ENCODE measurements around the gene CTDSPL2.
"Not testable (repeated sequence)": the region's sequence is repeated elsewhere in the genome, so short reads cannot be mapped to it uniquely, and the experiment has no call there.

Gene CTDSPL2

GRCh38 chr15:44485880-44486279 is 58.5 kb downstream of the CTDSPL2 start:
- no peak for DNase-seq (ENCODE audit: low read depth in 3 of 3)

GRCh38 chr15:44489464-44489863 is 62.0 kb downstream of the CTDSPL2 start:
- no peak for DNase-seq (ENCODE audit: low read depth in 3 of 3)

- no peak for DNase-seq (ENCODE audit: low read depth in 3 of 3)
Measured at GRCh38 chr15:44490622-44491021, 63.2 kb downstream of the CTDSPL2 start.

GRCh38 chr15:44492040-44492439 is 64.6 kb downstream of the CTDSPL2 start:
- no peak for DNase-seq (ENCODE audit: low read depth in 3 of 3)

GRCh38 chr15:44492672-44493071 is 65.2 kb downstream of the CTDSPL2 start:
- DNase-seq (ENCODE audit: low read depth in 3 of 3) = no peak

- no peak for DNase-seq (ENCODE audit: low read depth in 3 of 3)
Measured at GRCh38 chr15:44495562-44495961, 68.1 kb downstream of the CTDSPL2 start.

GRCh38 chr15:44500555-44500954 is 73.1 kb downstream of the CTDSPL2 start:
- no peak for DNase-seq (ENCODE audit: low read depth in 3 of 3)

GRCh38 chr15:44501768-44502366 is 74.4 kb downstream of the CTDSPL2 start:
- DNase-seq (ENCODE audit: low read depth in 3 of 3) = no peak

GRCh38 chr15:44516436-44516835 is 89.0 kb downstream of the CTDSPL2 start:
- DNase-seq (ENCODE audit: low read depth in 3 of 3) = no peak

GRCh38 chr15:44519537-44519936 is 92.1 kb downstream of the CTDSPL2 start:
- DNase-seq (ENCODE audit: low read depth in 3 of 3) = no peak

- no peak for DNase-seq (ENCODE audit: low read depth in 3 of 3)
Measured at GRCh38 chr15:44525018-44525417, 97.6 kb downstream of the CTDSPL2 start.

GRCh38 chr15:44527241-44527640 is 99.8 kb downstream of the CTDSPL2 start:
- no peak for DNase-seq (ENCODE audit: low read depth in 3 of 3)

GRCh38 chr15:44529864-44530604 is 102.6 kb downstream of the CTDSPL2 start:
- DNase-seq (ENCODE audit: low read depth in 3 of 3) = no peak

- no peak for DNase-seq (ENCODE audit: low read depth in 3 of 3)
Measured at GRCh38 chr15:44530653-44531052, 103.2 kb downstream of the CTDSPL2 start.

- DNase-seq (ENCODE audit: low read depth in 3 of 3) = not testable (repeated sequence)
Measured at GRCh38 chr15:44532275-44532674, 104.8 kb downstream of the CTDSPL2 start.

GRCh38 chr15:44532689-44533088 is 105.3 kb downstream of the CTDSPL2 start:
- DNase-seq (ENCODE audit: low read depth in 3 of 3) = no peak

GRCh38 chr15:44535092-44535491 is 107.7 kb downstream of the CTDSPL2 start:
- DNase-seq (ENCODE audit: low read depth in 3 of 3) = no peak

GRCh38 chr15:44535523-44536301 is 108.3 kb downstream of the CTDSPL2 start:
- DNase-seq (ENCODE audit: low read depth in 3 of 3) = peak in 1 of 3 experiments; percentile 17

- no peak for DNase-seq (ENCODE audit: low read depth in 3 of 3)
Measured at GRCh38 chr15:44536302-44536961, 109.0 kb downstream of the CTDSPL2 start.

- peak; percentile 85 to 93 (median 90) for DNase-seq (ENCODE audit: low read depth in 3 of 3)
Measured at GRCh38 chr15:44536962-44537734, 109.7 kb downstream of the CTDSPL2 start, which contains the start of gene EIF3J. Gene EIF3J (plus strand): TSS chr15:44537147. CDS start chr15:44537195, 48 bp downstream.

GRCh38 chr15:44537735-44538240 is 110.4 kb downstream of the CTDSPL2 start:
- no peak for DNase-seq (ENCODE audit: low read depth in 3 of 3)

Measured in stimulated activated CD4-positive, alpha-beta T cell treated with anti-CD3 and anti-CD28 coated beads, TNF-alpha, amount 100 ng/mL, for 24 hours (primary cell).